ENCODE data around the gene PLEKHG4B.
"Not testable (repeated sequence)": the region's sequence is repeated elsewhere in the genome, so short reads cannot be mapped to it uniquely, and the experiment has no call there.

Gene PLEKHG4B

DNA sequence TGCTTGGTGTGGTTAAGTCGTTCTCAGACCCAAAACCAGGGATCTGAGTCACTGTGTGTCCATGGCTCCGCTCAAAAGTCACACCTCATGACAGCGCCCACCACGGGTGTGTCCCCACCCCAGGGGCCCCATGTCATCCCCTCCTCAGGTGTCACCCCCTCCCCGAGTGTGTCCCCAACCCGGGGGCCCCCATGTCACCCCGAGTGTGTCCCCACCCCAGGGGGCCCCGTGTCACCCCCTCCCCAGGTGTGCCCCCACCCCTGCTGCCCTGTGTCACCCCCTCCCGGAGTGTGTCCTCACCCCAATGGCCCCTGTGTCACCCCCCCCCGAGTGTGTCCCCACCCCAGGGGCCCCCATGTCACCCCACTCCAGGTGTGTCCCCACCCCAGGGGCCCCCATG lies 104.4 kb downstream of the PLEKHG4B start:
- H3K79me2 ChIP-seq (ENCODE audit: insufficient read depth, low read length), result no peaks in the 10 kb centered on the region
- no peak overlapping the region for H3K27ac ChIP-seq (ENCODE audit: low read depth, low read length)
- H4K20me1 ChIP-seq (ENCODE audit: low read depth, low read length), result no peaks in the 10 kb centered on the region

GRCh38 chr5:197031-197430 lies 105.1 kb downstream of the PLEKHG4B start:
- not testable (repeated sequence) for H3K36me3 ChIP-seq (ENCODE audit: low read length); H3K4me2 ChIP-seq (ENCODE audit: low read depth, low read length, poor library complexity, severe bottlenecking); H3K9me3 ChIP-seq (ENCODE audit: insufficient read depth, low read length); H3K79me2 ChIP-seq (ENCODE audit: insufficient read depth, low read length); H3K27ac ChIP-seq (ENCODE audit: low read depth, low read length); H3F3A ChIP-seq (ENCODE audit: insufficient read depth); H2AFZ ChIP-seq (ENCODE audit: low read depth, low read length, severe bottlenecking); H3K9me2 ChIP-seq (replicated peaks; ENCODE audit: insufficient read depth, low read length); H3K9ac ChIP-seq (ENCODE audit: low read length); H3K4me3 ChIP-seq (ENCODE audit: insufficient read depth, low read length, poor library complexity, severe bottlenecking); H3K27me3 ChIP-seq (ENCODE audit: low read length); H4K20me1 ChIP-seq (ENCODE audit: low read depth, low read length)

More for the DNA sequence above, 104.4 kb downstream of the PLEKHG4B start:
- no peak overlapping the region for H3K4me3 ChIP-seq (ENCODE audit: insufficient read depth, low read length, poor library complexity, severe bottlenecking)
- H3K9me2 ChIP-seq (replicated peaks; ENCODE audit: insufficient read depth, low read length), result no peaks in the 10 kb centered on the region
- no peaks in the 10 kb centered on the region for H3K27me3 ChIP-seq (ENCODE audit: low read length)
- no peak overlapping the region for H3K4me2 ChIP-seq (ENCODE audit: low read depth, low read length, poor library complexity, severe bottlenecking)
- no peaks in the 10 kb centered on the region for H3K9me3 ChIP-seq (ENCODE audit: insufficient read depth, low read length)
- H2AFZ ChIP-seq (ENCODE audit: low read depth, low read length, severe bottlenecking), result no peak overlapping the region
- H3K9ac ChIP-seq (ENCODE audit: low read length), result no peak overlapping the region
- H3F3A ChIP-seq (ENCODE audit: insufficient read depth), result no peaks in the 10 kb centered on the region
- no peaks in the 10 kb centered on the region for H3K36me3 ChIP-seq (ENCODE audit: low read length)
- TF ChIP-seq, protein P1, sequence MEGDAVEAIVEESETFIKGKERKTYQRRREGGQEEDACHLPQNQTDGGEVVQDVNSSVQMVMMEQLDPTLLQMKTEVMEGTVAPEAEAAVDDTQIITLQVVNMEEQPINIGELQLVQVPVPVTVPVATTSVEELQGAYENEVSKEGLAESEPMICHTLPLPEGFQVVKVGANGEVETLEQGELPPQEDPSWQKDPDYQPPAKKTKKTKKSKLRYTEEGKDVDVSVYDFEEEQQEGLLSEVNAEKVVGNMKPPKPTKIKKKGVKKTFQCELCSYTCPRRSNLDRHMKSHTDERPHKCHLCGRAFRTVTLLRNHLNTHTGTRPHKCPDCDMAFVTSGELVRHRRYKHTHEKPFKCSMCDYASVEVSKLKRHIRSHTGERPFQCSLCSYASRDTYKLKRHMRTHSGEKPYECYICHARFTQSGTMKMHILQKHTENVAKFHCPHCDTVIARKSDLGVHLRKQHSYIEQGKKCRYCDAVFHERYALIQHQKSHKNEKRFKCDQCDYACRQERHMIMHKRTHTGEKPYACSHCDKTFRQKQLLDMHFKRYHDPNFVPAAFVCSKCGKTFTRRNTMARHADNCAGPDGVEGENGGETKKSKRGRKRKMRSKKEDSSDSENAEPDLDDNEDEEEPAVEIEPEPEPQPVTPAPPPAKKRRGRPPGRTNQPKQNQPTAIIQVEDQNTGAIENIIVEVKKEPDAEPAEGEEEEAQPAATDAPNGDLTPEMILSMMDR (IDR thresholded peaks at IDR 0.05; ENCODE audit: insufficient read depth, low read length, poor library complexity, severe bottlenecking), result no peak
- no peak for TF ChIP-seq EZH2phosphoT487 (conservative IDR thresholded peaks at IDR 0.05; ENCODE audit: low read length)

DNA sequence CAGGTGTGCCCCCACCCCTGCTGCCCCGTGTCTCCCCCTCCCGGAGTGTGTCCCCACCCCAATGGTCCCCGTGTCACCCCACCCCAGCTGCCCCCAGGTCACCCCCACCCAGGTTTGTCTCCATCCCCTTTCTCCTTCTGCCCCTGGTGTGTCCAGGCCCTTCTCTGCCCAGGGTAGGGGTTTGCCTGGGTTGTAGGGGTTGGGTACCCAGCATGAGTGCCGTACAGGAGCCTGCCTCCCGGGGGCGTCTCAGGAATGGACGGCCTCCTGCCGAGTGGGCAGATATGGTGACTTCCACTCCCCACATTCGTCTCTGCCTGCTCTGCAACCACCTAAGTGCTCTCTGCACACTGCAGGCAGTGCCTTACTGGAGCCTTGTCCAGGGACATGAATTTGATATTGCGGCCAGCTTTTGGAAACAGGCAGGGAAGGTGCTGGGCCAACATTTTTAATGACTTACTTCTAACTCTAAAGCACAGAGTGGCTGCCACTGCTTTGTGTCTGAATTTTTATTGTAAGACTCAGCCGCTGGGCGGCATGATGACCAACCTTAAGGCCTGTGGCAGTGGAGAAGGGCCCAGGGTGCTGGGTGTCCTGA lies 106.0 kb downstream of the PLEKHG4B start:
- Histone ChIP-seq H4K20me1 (ENCODE audit: low read depth, low read length) (no peaks in the 10 kb centered on the region), H3K9ac (ENCODE audit: low read length) (no peak overlapping the region), H3K4me2 (ENCODE audit: low read depth, low read length, poor library complexity, severe bottlenecking) (no peak overlapping the region), H3K9me3 (ENCODE audit: insufficient read depth, low read length) (no peaks in the 10 kb centered on the region), H3K4me3 (ENCODE audit: insufficient read depth, low read length, poor library complexity, severe bottlenecking) (no peak overlapping the region), H3K79me2 (ENCODE audit: insufficient read depth, low read length) (no peaks in the 10 kb centered on the region), H3K27me3 (ENCODE audit: low read length) (no peaks in the 10 kb centered on the region), H3K9me2 (replicated peaks; ENCODE audit: insufficient read depth, low read length) (no peaks in the 10 kb centered on the region), H2AFZ (ENCODE audit: low read depth, low read length, severe bottlenecking) (no peak overlapping the region), H3K36me3 (ENCODE audit: low read length) (no peaks in the 10 kb centered on the region), H3F3A (ENCODE audit: insufficient read depth) (no peaks in the 10 kb centered on the region), H3K27ac (ENCODE audit: low read depth, low read length) (no peak overlapping the region)
- TF ChIP-seq, protein P1 (IDR thresholded peaks at IDR 0.05; ENCODE audit: insufficient read depth, low read length, poor library complexity, severe bottlenecking), result no peak
- no peak for TF ChIP-seq EZH2phosphoT487 (conservative IDR thresholded peaks at IDR 0.05; ENCODE audit: low read length)

DNA sequence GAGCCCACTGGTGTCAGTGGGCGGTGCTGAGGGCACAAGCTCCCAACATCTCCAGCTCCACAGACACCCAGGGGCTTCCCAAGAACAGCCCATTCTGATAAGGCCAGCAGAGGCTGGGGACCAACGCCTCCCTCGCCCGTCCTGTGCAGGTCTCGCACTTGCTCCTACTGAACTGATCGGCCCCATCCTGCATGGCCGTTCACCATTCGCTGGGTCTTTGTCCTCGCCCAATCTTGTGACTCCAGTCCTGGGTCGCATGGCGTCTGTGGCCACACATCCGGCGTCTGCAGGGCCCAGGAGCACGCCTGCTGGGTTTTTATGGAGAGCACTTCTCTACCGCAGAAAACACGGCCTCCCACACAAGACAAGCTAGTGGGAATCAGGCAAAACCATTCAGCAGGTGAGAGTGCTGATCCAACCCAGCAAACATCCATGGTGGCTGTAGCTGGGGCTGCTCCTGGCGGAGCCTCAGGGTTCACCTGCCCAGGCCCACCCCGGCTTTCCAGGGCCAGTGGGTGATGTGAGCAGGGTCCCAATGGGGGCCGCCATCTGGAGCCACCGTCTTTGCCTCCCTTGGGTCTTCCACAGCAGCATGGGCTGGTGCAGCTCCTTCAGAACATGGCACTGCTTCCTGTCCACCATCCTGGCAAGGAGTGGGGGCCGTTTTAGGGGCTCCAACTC lies 106.7 kb downstream of the PLEKHG4B start:
- Histone ChIP-seq H3K9ac (ENCODE audit: low read length) (no peak overlapping the region), H3K27ac (ENCODE audit: low read depth, low read length) (no peak overlapping the region), H3F3A (ENCODE audit: insufficient read depth) (no peaks in the 10 kb centered on the region), H3K79me2 (ENCODE audit: insufficient read depth, low read length) (no peaks in the 10 kb centered on the region), H3K27me3 (ENCODE audit: low read length) (no peaks in the 10 kb centered on the region), H3K36me3 (ENCODE audit: low read length) (no peaks in the 10 kb centered on the region), H2AFZ (ENCODE audit: low read depth, low read length, severe bottlenecking) (no peak overlapping the region), H3K4me2 (ENCODE audit: low read depth, low read length, poor library complexity, severe bottlenecking) (no peak overlapping the region), H4K20me1 (ENCODE audit: low read depth, low read length) (no peaks in the 10 kb centered on the region), H3K9me2 (replicated peaks; ENCODE audit: insufficient read depth, low read length) (no peaks in the 10 kb centered on the region), H3K9me3 (ENCODE audit: insufficient read depth, low read length) (no peaks in the 10 kb centered on the region), H3K4me3 (ENCODE audit: insufficient read depth, low read length, poor library complexity, severe bottlenecking) (no peak overlapping the region)
- TF ChIP-seq, protein P1 (IDR thresholded peaks at IDR 0.05; ENCODE audit: insufficient read depth, low read length, poor library complexity, severe bottlenecking), result no peak
- TF ChIP-seq EZH2phosphoT487 (conservative IDR thresholded peaks at IDR 0.05; ENCODE audit: low read length), result no peak
